Measurements from ENCODE around the gene ABLIM2. TPM values are rescaled to one million over a fixed set of nuclear protein-coding genes. Genes with fewer than 3 reads are reported as not detected.

Gene ABLIM2
- total and polyA plus RNA-seq, 10 of the 15 experiments (the other 5 are each of a cell fraction or from before 2014, with no cell fraction given): 0.03 to 0.15 (median 0.05) TPM; not detected in 7

DNA sequence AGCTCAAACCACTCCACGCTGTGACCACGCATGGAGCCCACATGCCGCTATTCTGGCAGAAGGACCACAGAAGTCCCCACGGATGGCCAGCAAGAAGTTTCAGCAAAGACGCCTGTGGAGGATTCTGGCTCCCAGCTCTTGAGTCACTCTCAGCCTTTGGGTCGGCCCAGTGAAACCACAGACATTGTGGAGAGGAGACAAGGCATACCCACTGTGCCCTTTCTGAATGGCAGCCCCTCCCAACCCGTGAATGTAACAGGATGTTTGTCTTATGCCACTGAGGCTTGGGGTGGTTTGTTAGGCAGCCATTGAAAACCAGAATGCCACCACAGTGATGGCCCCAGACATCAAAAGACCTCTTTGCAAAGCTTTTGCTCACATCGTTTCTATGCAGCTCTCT lies 42.7 kb downstream of the ABLIM2 start:
- intact Hi-C loops (cut with micrococcal nuclease; ENCODE audit: unreplicated experiment): no loop called here
- no peaks in the 10 kb centered on the region for H3K36me3 ChIP-seq (ENCODE audit: control insufficient read depth in 2 of 2, insufficient read depth in 2 of 2, low read length in 1 of 2)
- H3K27ac ChIP-seq (ENCODE audit: control insufficient read depth, insufficient read depth): no peak overlapping the region
- H2AFZ ChIP-seq (ENCODE audit: control insufficient read depth, low read depth, low read length): no peak overlapping the region
- H3K27me3 ChIP-seq (replicated peaks in 1 of 2; ENCODE audit: control insufficient read depth in 2 of 2, insufficient read depth in 2 of 2, low read length in 1 of 2): no peaks in the 10 kb centered on the region
- in situ Hi-C loops (cut with MboI): no loop called here
- no peaks in the 10 kb centered on the region for H3K9me3 ChIP-seq (replicated peaks; ENCODE audit: control insufficient read depth, insufficient read depth, low read length)
- H3K4me3 ChIP-seq: no peak overlapping the region
- TF ChIP-seq SUZ12 (IDR thresholded peaks at IDR 0.05; ENCODE audit: unreplicated experiment): no peak
- TF ChIP-seq, protein P1, sequence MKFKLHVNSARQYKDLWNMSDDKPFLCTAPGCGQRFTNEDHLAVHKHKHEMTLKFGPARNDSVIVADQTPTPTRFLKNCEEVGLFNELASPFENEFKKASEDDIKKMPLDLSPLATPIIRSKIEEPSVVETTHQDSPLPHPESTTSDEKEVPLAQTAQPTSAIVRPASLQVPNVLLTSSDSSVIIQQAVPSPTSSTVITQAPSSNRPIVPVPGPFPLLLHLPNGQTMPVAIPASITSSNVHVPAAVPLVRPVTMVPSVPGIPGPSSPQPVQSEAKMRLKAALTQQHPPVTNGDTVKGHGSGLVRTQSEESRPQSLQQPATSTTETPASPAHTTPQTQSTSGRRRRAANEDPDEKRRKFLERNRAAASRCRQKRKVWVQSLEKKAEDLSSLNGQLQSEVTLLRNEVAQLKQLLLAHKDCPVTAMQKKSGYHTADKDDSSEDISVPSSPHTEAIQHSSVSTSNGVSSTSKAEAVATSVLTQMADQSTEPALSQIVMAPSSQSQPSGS (IDR thresholded peaks at IDR 0.05; ENCODE audit: low read length): no peak
- no peak for TF ChIP-seq TCF7 (IDR thresholded peaks at IDR 0.05; ENCODE audit: borderline replicate concordance)
- TF ChIP-seq USF2 (IDR thresholded peaks at IDR 0.05; ENCODE audit: borderline replicate concordance, low read depth, low read length): no peak
- no peak for TF ChIP-seq JUND (IDR thresholded peaks at IDR 0.05; ENCODE audit: low read depth, low read length)
- TF ChIP-seq CEBPB (IDR thresholded peaks at IDR 0.05; ENCODE audit: borderline replicate concordance in 1 of 2, low read depth in 2 of 2, low read length in 2 of 2): no peak
- no peak for TF ChIP-seq SUPT20H (IDR thresholded peaks at IDR 0.05; ENCODE audit: borderline replicate concordance, control insufficient read depth, low read depth, low read length)
- no peak for TF ChIP-seq DPF2 (IDR thresholded peaks at IDR 0.05)
- no peak for TF ChIP-seq MEF2A (IDR thresholded peaks at IDR 0.05; ENCODE audit: insufficient read depth, low read depth, low read length)
- no peak for TF ChIP-seq CHD4 (IDR thresholded peaks at IDR 0.05)
- no peak for TF ChIP-seq GABPA (IDR thresholded peaks at IDR 0.05; ENCODE audit: low read depth)
- TF ChIP-seq, protein P2, sequence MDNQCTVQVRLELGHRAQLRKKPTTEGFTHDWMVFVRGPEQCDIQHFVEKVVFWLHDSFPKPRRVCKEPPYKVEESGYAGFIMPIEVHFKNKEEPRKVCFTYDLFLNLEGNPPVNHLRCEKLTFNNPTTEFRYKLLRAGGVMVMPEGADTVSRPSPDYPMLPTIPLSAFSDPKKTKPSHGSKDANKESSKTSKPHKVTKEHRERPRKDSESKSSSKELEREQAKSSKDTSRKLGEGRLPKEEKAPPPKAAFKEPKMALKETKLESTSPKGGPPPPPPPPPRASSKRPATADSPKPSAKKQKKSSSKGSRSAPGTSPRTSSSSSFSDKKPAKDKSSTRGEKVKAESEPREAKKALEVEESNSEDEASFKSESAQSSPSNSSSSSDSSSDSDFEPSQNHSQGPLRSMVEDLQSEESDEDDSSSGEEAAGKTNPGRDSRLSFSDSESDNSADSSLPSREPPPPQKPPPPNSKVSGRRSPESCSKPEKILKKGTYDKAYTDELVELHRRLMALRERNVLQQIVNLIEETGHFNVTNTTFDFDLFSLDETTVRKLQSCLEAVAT (IDR thresholded peaks at IDR 0.05): no peak
- no peak for TF ChIP-seq KAT2A (conservative IDR thresholded peaks at IDR 0.05; ENCODE audit: control insufficient read depth, low read depth, low read length)
- TF ChIP-seq SMC3 (IDR thresholded peaks at IDR 0.05; ENCODE audit: borderline replicate concordance, low read length): no peak
- TF ChIP-seq RUNX3 (IDR thresholded peaks at IDR 0.05; ENCODE audit: low read length): no peak
- ATAC-seq (no peak), FAIRE-seq (no peak), DNase-seq (ENCODE audit: low read depth, low spot score) (no peak)
- 25% methylated on average over 8 of the region's 8 CpGs for WGBS (ENCODE audit: insufficient coverage, insufficient replicate concordance, low lambda C conversion rate, missing lambda C conversion rate)
- no peaks in the 10 kb centered on the region for H4K20me1 ChIP-seq (ENCODE audit: control insufficient read depth, insufficient read depth)
- ChIA-PET CTCF (no interaction called here), RAD21 (ENCODE audit: unreplicated experiment) (no interaction called here), POLR2A (no interaction called here), SMC1A (ENCODE audit: uncharacterized antibody, unreplicated experiment) (no interaction called here)
- no peaks in the 10 kb centered on the region for H3K4me1 ChIP-seq (ENCODE audit: control insufficient read depth, insufficient read depth, low read length)
- H3K4me2 ChIP-seq (ENCODE audit: control insufficient read depth, insufficient read depth): no peak overlapping the region
- no peaks in the 10 kb centered on the region for H3K79me2 ChIP-seq (ENCODE audit: control insufficient read depth, insufficient read depth, low read length)
- no peak overlapping the region for H3K9ac ChIP-seq (ENCODE audit: control insufficient read depth, insufficient read depth, low read length)
- no TSS peak for BruUV-seq (replicated peaks)
